Astrocyte of the spinal cord (primary cell): ENCODE results near the gene GNLY.

Source experiments
- DNase-seq: peaks from one replicate; pipeline ENCODE4 v3.0.0; 2011; ENCODE audit warnings: low read depth, low spot score
- H3K4me3 ChIP-seq: 2 replicates; pipeline ENCODE4 v1.5.1; 2011; ENCODE audit warnings: low read depth, mild to moderate bottlenecking, low read length, moderate library complexity
- CTCF ChIP-seq: IDR thresholded peaks from 2 replicates; pipeline ENCODE4 v1.5.1; 2012; ENCODE audit warnings: low read depth, mild to moderate bottlenecking, low read length, inconsistent platforms
- in situ Hi-C: cut with HindIII; loops from 2 replicates; pipeline ENCODE4 v1.10.0; 2017; ENCODE audit warnings: low sequenced_read_pairs

GNLY gene

DNA sequence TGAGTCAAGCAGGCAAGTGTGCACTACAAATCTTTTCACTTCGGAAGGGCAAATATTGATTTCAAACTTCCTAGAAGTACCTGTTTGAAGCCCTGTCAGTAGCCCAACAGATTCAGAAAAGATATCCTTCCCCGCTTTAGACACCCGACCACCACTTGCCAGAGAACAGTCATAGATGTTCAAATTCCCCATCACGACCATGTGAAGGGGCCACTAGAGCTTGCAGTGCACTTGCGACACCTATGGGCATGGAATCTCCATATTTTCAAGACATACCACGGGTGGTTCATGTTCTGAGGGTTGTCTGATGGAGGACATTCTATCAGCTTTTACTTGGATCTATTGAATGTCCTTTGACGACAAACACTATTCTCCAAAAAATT is 23.8 kb downstream of the GNLY start:
- DNase-seq = no peak
- no peak overlapping the region for H3K4me3 ChIP-seq
- TF ChIP-seq CTCF = no peak
- in situ Hi-C loops = no loop called here

- no peak for DNase-seq
- TF ChIP-seq CTCF = no peak
- in situ Hi-C loops = no loop called here
- no peak overlapping the region for H3K4me3 ChIP-seq
Measured at GRCh38 chr2:85718885-85719492, 24.8 kb downstream of the GNLY start.

- H3K4me3 ChIP-seq = no peak overlapping the region
- DNase-seq = no peak
- in situ Hi-C loops = no loop called here
- TF ChIP-seq CTCF = no peak
Measured at GRCh38 chr2:85719609-85720240, 25.6 kb downstream of the GNLY start.

DNA sequence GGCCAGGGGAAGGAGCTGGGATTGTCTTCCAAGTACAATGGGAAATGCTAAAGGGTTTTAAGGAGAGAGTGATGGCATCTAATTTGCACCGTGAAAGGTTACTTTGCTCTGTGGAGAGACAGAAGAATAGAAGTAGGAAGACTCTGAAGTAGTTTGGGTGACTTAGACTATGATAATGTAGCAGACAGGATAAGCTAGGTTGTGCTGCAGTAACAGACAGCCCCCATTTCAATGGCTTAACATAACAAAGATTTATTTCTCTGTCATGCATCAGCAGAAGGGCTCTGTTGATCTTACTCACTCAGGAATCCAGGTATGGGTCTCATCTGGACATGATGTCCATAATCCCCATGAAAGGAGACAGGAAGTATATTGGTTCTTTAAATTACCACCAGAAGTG is 26.4 kb downstream of the GNLY start:
- no peak overlapping the region for H3K4me3 ChIP-seq
- DNase-seq = no peak
- TF ChIP-seq CTCF = no peak
- in situ Hi-C loops = no loop called here

- in situ Hi-C loops = no loop called here
- H3K4me3 ChIP-seq = no peak overlapping the region
- DNase-seq = no peak
- TF ChIP-seq CTCF = no peak
Measured at GRCh38 chr2:85721641-85722040, 27.5 kb downstream of the GNLY start.

DNA sequence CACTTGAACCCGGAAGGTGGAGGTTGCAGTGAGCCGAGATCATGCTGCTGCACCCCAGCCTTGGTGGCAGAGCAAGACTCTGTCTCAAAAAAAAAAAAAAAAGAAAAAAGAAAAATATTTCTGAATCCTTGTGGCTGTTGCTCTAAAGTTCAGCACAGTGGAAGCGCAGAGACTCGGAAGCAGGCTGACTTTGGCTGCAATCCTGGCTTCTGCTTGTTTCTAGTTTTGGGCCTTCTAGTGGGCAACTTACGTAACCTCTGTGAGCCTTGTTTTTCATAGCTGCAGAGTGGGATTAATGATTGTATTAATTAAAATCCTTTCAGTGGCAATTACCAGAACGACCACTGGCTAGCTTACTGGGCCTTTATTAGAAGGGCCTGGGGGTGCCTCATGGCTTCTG is 28.4 kb downstream of the GNLY start:
- H3K4me3 ChIP-seq = no peak overlapping the region
- no peak for DNase-seq
- TF ChIP-seq CTCF = no peak
- in situ Hi-C loops = no loop called here
